Small intestine (tissue), 7 donors: ENCODE measurements around the gene MAP3K9. TPM values are rescaled to one million over a fixed set of nuclear protein-coding genes. Genes with fewer than 3 reads are reported as not detected.

ENCODE experiments used
- DNase-seq, 2 donors: peaks; one replicate each; pipeline versions ENCODE4 v3.0.0 to v3.0.0-alpha.2; 2013
- FAIRE-seq: peaks from 2 replicates; lab custom pipeline; 2012; peaks lifted over from hg19 to GRCh38; lab: Jason Lieb, UNC
- H3K27ac ChIP-seq, 3 donors: one replicate each; pipeline ENCODE4 v1.5.1; 2013; ENCODE audit warnings: low read length in 2 of 3, mild to moderate bottlenecking in 2 of 3, control low read depth in 1 of 3, inconsistent platforms in 1 of 3, low read depth in 1 of 3, moderate library complexity in 1 of 3
- H3K27me3 ChIP-seq, 3 donors: one replicate each; pipeline ENCODE4 v1.6.1; 2013; ENCODE audit warnings: low read length in 3 of 3, inconsistent platforms in 1 of 3; ENCODE audit not compliant: control insufficient read depth in 3 of 3, insufficient read depth in 3 of 3
- H3K36me3 ChIP-seq, 3 donors: one replicate each; pipeline ENCODE4 v1.6.1; 2013; ENCODE audit warnings: low read length in 3 of 3, inconsistent platforms in 1 of 3, low read depth in 1 of 3, mild to moderate bottlenecking in 1 of 3, moderate library complexity in 1 of 3; ENCODE audit not compliant: control insufficient read depth in 3 of 3, insufficient read depth in 2 of 3
- H3K4me1 ChIP-seq, 3 donors: one replicate each; pipeline ENCODE4 v1.6.1; 2013; ENCODE audit warnings: low read length in 2 of 3, inconsistent platforms in 1 of 3, low read depth in 1 of 3, mild to moderate bottlenecking in 1 of 3, moderate library complexity in 1 of 3; ENCODE audit not compliant: control insufficient read depth in 3 of 3, insufficient read depth in 2 of 3
- H3K4me3 ChIP-seq, 3 donors: one replicate each; pipeline ENCODE4 v1.5.1; 2013; ENCODE audit warnings: low read length in 3 of 3, control low read depth in 1 of 3, inconsistent platforms in 1 of 3, low read depth in 1 of 3, mild to moderate bottlenecking in 1 of 3, moderate library complexity in 1 of 3
- H3K9me3 ChIP-seq, 2 donors: one replicate each; pipeline ENCODE4 v1.6.1; 2013; ENCODE audit warnings: low read depth in 1 of 2, low read length in 1 of 2; ENCODE audit not compliant: control insufficient read depth in 2 of 2, insufficient read depth in 1 of 2
- WGBS, 3 donors: extraction: QIAGEN DNeasy Blood & Tissue Kit; methylation state at CpG; one replicate each; pipeline ENCODE4 v1.1.7; 2013; 5-methylcytosine and 5-hydroxymethylcytosine counted together
- polyA plus RNA-seq, 4 donors: library from polyadenylated mRNA; stranded (reverse) in 3 of 4; unstranded in 1 of 4; fragments of 200-250 nt in 3 of 4; fragments of 120-200 nt in 1 of 4; gene quantifications; one replicate each; pipeline versions ENCODE4 v1.2.1 to v1.2.3, GENCODE V29; 2013
- donor health status: healthy with polysubstance abuse.
- donor health status: control.
- donor health status: control.
- donor health status: Bipolar disorder and iron deficiency.
- donor health status: healthy.

Gene MAP3K9
- polyA plus RNA-seq, 4 donors = 0.81 to 4.5 (median 2.6) TPM

DNA sequence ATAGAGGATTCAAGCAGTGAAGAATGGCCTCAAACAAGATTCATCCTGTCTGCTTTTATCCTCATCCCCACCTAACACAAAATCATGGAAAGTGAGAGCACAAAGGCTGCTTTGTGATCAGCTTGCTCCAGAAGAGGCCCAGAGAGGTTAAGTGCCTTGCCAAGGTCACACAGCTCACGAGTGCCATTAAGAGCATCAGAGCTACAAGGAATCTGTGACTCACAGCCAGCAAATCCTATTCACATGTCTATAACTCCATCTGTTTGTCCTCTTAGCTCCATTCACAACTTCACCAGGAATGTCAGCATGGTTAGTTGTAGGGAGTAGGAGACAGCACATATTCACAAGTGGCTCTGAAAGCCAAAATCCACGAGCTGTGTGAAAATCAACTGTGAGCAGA, 87.8 kb downstream of the MAP3K9 start:
- H3K27ac ChIP-seq = no peak overlapping the region
- 67 to 73% (median 71%) methylated on average over 2 of the region's 2 CpGs for WGBS, 3 donors
- H3K4me3 ChIP-seq = no peak overlapping the region
- H3K36me3 ChIP-seq = no peaks in the 10 kb centered on the region
- no peak for FAIRE-seq
- peaks cover 0 to 19% (median 6%) of the 10 kb centered on the region in 3 donors for H3K4me1 ChIP-seq
- no peak for DNase-seq
- no peaks in the 10 kb centered on the region for H3K9me3 ChIP-seq
- H3K27me3 ChIP-seq = no peaks in the 10 kb centered on the region

DNA sequence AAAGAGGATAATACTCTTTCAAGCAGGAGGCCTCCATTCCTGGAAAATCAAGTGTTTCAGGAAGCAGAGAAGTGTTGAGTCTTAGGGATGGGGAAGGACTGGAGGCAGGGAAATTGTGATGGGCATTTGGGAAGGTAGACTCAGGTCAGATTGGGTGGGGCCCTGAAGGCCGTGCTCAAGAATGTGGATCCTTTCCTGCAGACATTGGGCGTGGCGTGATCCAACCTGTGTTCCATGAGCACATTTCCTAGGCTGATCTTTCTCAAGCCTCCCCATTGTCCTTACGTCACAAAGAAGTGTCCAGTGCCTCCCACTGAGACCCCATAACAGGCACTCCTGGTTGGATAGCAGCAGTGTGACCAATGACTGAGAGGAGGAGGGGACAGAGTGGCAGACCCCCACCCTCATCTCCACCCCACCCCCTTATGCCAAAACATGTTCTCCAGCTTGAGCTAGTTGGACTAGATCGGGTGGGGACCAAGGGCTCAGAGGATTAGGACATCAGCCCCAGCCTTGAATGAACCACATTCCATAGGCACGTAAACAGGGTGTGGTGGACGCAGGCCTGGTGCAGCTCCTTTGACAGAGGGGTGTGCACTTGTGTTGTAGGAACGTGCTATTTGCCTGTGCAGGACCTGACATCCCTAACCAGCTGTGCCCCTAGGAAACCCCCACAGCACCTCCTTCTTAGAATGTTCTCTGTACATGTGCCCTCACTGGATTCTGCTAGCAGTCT, 90.8 kb downstream of the MAP3K9 start:
- no peaks in the 10 kb centered on the region for H3K36me3 ChIP-seq
- WGBS, 3 donors = 40 to 67% (median 58%) methylated on average over 8 of the region's 8 CpGs
- no peaks in the 10 kb centered on the region for H3K27me3 ChIP-seq
- FAIRE-seq (no peak), DNase-seq (peak; percentile 36 to 52)
- H3K9me3 ChIP-seq = no peaks in the 10 kb centered on the region
- H3K4me1 ChIP-seq = peaks cover 0 to 19% (median 6%) of the 10 kb centered on the region in 3 donors
- no peak overlapping the region for H3K4me3 ChIP-seq
- H3K27ac ChIP-seq = no peak overlapping the region

DNA sequence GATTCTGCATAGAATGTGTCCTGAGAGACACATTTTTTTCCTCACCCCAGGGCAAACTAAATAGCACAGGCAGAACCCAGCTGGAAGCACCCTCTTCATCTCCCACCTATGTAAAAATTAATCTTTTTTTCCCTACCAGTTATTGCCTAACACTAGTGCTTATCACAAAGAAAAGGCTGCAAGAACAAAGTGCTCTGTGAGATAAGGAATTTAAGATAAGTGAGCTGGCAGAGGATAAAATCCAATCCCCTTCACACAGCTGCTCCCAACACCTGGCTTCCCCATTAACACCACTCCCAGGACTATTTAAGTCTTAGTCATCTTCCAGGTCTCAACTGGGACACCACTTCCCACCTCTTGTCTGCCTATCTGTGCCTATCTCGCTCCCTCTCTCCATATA, 92.4 kb downstream of the MAP3K9 start:
- FAIRE-seq (no peak), DNase-seq (peak; percentile 54 to 76)
- Histone ChIP-seq H3K4me1 (peaks cover 0 to 14% (median 4%) of the 10 kb centered on the region in 3 donors), H3K27me3 (no peaks in the 10 kb centered on the region), H3K27ac (no peak overlapping the region), H3K4me3 (no peak overlapping the region), H3K9me3 (no peaks in the 10 kb centered on the region), H3K36me3 (no peaks in the 10 kb centered on the region)
- WGBS, 3 donors = 4 to 52% (median 25%) methylated on average over 1 of the region's 1 CpG

DNA sequence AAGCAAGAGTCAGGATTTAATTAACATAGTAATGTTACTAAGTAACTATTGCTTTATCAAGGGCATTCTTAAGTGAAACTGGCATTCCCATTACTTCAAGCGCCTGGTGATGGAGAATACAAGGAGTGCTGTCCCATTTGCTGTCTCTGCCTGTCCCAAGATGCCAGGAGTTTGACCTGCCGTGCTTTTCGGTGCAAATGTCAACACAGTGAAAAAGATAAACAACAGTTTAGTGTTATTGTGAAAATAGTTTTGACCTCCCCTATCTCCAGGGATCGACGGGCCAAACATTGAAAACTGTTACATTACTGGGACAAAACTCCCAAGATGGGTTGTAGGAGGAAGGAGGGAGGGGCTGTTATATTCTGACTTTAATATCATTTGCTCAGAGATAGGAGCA, 92.8 kb downstream of the MAP3K9 start:
- 11 to 41% (median 25%) methylated on average over 5 of the region's 5 CpGs for WGBS, 3 donors
- no peaks in the 10 kb centered on the region for H3K36me3 ChIP-seq
- no peak overlapping the region for H3K4me3 ChIP-seq
- H3K9me3 ChIP-seq = no peaks in the 10 kb centered on the region
- no peak overlapping the region for H3K27ac ChIP-seq
- peaks cover 0 to 11% (median 4%) of the 10 kb centered on the region in 3 donors for H3K4me1 ChIP-seq
- peak; percentile 15 to 20 for DNase-seq
- no peaks in the 10 kb centered on the region for H3K27me3 ChIP-seq
- FAIRE-seq = no peak

DNA sequence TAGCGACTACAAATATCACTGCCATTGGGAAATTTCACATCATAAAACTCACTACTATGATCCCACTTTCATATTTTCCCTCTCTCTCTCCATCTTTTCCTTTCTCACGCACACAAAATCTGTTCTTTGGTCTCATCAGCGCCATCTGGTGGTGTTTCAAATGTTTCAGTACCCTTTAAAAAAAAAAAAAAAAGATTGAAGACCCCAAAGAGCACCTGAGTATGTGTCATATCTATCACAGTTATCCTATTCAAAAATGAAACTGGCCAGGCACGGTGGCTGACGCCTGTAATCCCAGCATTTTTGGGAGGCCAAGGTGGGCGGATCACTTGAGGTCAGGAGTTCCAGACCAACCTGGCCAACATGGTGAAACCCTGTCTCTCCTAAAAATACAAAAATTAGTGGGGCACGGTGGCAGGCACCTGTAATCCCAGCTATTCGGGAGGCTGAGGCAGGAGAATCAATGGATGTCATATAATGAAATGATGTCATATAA, 95.2 kb downstream of the MAP3K9 start:
- no peak for FAIRE-seq
- H3K4me3 ChIP-seq = no peak overlapping the region
- no peaks in the 10 kb centered on the region for H3K9me3 ChIP-seq
- 9 to 17% (median 9%) methylated on average over 8 of the region's 8 CpGs for WGBS, 3 donors
- peak; percentile 51 to 73 for DNase-seq
- no peaks in the 10 kb centered on the region for H3K27me3 ChIP-seq
- peaks cover 0 to 11% (median 4%) of the 10 kb centered on the region in 3 donors for H3K4me1 ChIP-seq
- no peaks in the 10 kb centered on the region for H3K36me3 ChIP-seq
- no peak overlapping the region for H3K27ac ChIP-seq

DNA sequence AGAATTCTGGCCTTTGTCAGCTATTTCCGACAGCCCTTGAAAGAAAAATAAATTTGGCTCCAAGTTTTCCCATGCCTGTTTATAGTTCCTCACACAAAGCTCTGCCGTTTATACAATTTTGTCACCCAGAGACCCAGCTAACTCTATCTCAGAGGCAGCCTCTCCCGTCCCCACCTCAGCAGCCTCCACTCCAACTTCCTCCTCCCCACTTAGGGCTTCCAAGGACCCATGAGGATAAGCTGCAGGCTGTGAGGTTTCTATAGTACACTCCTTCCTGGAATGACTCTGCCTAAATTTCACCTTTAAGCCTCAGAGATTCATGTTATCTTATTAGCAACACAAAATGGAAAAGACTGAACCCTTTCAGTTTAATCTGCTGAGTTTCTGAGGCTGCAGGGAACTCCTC, 95.8 kb downstream of the MAP3K9 start:
- Histone ChIP-seq H3K9me3 (no peaks in the 10 kb centered on the region), H3K4me1 (peaks cover 0 to 11% (median 3%) of the 10 kb centered on the region in 3 donors), H3K27ac (no peak overlapping the region), H3K36me3 (no peaks in the 10 kb centered on the region), H3K27me3 (no peaks in the 10 kb centered on the region), H3K4me3 (no peak overlapping the region)
- no peak for FAIRE-seq
- no peak for DNase-seq
- 43 to 67% (median 56%) methylated on average over 3 of the region's 3 CpGs for WGBS, 3 donors

DNA sequence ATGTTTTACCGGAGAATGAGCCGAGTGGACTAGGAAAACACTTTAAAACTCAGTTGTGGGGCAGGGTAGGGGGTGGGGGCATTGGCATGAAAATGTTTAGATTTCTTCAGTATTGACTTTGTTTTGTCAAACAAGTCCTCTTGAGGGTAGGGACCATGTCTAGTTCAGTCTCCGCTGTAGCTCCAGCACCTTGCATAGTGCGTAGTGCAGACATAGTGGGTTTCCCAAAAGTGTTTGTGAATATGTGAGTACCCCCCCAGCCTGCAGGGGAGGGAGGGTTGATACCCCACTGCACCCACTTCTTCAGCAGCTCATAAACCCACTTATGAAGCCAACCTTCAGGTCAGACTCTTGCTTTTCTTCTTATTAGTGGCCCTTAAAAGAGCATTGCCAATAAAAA, 96.2 kb downstream of the MAP3K9 start:
- Histone ChIP-seq H3K36me3 (no peaks in the 10 kb centered on the region), H3K4me1 (peaks cover 0 to 11% (median 0%) of the 10 kb centered on the region in 3 donors), H3K27ac (no peak overlapping the region), H3K9me3 (no peaks in the 10 kb centered on the region), H3K27me3 (no peaks in the 10 kb centered on the region), H3K4me3 (no peak overlapping the region)
- no peak for DNase-seq
- WGBS, 3 donors = 75 to 93% (median 88%) methylated on average over 4 of the region's 4 CpGs
- no peak for FAIRE-seq

DNA sequence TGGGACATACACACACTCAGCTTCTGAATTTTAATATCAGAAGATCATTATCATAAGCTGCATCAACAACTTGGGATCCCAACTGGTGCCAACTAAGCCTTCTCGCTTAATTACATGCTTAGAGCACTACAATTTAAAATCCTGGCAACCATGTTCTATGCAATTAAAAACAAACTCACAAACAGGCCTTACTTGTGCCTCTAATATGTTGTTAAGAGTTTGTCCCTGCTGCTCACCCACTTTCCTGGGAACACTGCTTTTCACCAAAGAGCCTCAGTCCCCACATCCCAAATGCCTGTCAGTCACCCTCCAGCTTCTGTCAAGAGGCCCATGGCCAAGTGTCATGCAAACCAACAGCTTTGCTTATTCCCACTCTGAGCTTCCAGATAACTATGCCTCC, 97.9 kb downstream of the MAP3K9 start:
- H3K27me3 ChIP-seq = no peaks in the 10 kb centered on the region
- FAIRE-seq (no peak), DNase-seq (no peak)
- H3K36me3 ChIP-seq = no peaks in the 10 kb centered on the region
- 93 to 96% (median 94%) methylated on average over 1 of the region's 1 CpG for WGBS, 3 donors
- H3K9me3 ChIP-seq = no peaks in the 10 kb centered on the region
- no peaks in the 10 kb centered on the region for H3K4me1 ChIP-seq
- H3K27ac ChIP-seq = no peak overlapping the region
- no peak overlapping the region for H3K4me3 ChIP-seq
